Measurements from ENCODE around the gene FNDC3B.

GRCh38 chr3:172257648-172258400, 218.4 kb downstream of the FNDC3B start:
- no peak for TF ChIP-seq CTCF (IDR thresholded peaks at IDR 0.05)
- no peak for TF ChIP-seq POLR2A (IDR thresholded peaks at IDR 0.05)

Measured in testis (tissue), 2 donors.